ENCODE measurements around the gene SLC23A2.

The SLC23A2 gene

DNA sequence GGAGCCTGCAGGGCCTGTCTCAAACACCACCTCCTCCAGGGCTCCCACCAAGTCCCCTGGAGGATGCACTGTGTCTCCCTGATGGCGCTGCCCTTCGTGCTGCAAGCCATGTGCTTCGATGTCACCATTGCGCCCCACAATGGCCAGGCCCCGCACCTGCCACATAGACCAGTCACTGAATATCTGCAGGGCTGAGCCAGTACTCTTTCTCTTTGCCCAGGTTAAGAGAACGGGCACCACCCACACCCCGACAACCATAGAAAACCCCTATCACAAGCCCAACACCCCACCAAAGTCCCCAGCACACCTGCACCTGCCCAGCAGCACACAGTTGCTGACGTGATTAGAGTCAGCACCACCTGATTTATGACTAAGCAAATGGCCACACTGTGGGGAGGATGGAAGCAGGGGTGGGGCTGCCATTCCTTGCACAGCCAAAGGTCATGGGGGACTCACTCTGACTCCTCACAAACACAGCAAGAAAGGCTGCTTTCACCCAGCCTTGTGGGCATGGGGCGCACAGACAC is 104.3 kb downstream of the SLC23A2 start:
- H3K4me1 ChIP-seq (ENCODE audit: control insufficient read depth in 1 of 2, insufficient read depth in 2 of 2, low read length in 2 of 2) = peaks cover 0 to 11% of the 10 kb centered on the region in 2 donors
- H3K27ac ChIP-seq (ENCODE audit: low read length) = no peak overlapping the region
- H3K36me3 ChIP-seq (ENCODE audit: control insufficient read depth in 1 of 2, insufficient read depth in 2 of 2, low read length in 2 of 2) = peaks cover 13 to 16% of the 10 kb centered on the region in 2 donors
- no peaks in the 10 kb centered on the region for H3K27me3 ChIP-seq (ENCODE audit: low read depth, low read length)
- no peak overlapping the region for H3K4me3 ChIP-seq (ENCODE audit: low read depth in 1 of 2, low read length in 2 of 2)
- H3K9me3 ChIP-seq (ENCODE audit: control insufficient read depth in 1 of 2, low read length in 2 of 2) = no peaks in the 10 kb centered on the region

DNA sequence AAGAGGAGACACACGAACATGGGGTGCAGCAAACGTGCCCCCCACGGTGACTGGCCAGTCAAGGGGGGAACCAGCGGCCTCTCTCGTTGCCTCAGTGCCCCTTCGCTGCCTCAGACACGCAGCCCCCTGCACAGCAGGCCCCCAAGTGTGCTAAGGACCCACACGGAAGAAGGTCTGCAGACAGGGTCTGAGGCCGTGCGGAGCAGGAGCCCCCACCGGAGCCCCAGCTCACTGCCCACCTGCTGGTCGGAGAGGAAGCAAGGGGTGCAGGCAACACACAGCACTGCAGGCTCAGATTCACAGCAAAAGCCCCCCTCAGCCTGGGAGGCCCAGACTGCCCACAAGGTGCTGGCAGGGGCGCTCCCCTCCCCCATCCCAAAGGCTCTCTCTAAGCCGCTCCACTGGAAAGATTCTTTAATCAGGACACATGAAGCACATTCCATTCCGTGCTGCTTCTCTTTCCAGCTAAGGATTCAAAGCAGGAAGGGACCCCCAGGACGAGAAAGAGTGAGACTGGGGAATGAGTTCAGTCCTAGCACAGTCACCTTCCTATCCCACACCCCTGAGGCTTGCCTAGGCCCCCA is 105.1 kb downstream of the SLC23A2 start:
- no peak overlapping the region for H3K27ac ChIP-seq (ENCODE audit: low read length)
- no peaks in the 10 kb centered on the region for H3K27me3 ChIP-seq (ENCODE audit: low read depth, low read length)
- H3K36me3 ChIP-seq (ENCODE audit: control insufficient read depth in 1 of 2, insufficient read depth in 2 of 2, low read length in 2 of 2) = peaks cover 7% of the 10 kb centered on the region in 2 donors
- H3K9me3 ChIP-seq (ENCODE audit: control insufficient read depth in 1 of 2, low read length in 2 of 2) = no peaks in the 10 kb centered on the region
- no peak overlapping the region for H3K4me3 ChIP-seq (ENCODE audit: low read depth in 1 of 2, low read length in 2 of 2)
- H3K4me1 ChIP-seq (ENCODE audit: control insufficient read depth in 1 of 2, insufficient read depth in 2 of 2, low read length in 2 of 2) = peaks cover 0 to 11% of the 10 kb centered on the region in 2 donors

DNA sequence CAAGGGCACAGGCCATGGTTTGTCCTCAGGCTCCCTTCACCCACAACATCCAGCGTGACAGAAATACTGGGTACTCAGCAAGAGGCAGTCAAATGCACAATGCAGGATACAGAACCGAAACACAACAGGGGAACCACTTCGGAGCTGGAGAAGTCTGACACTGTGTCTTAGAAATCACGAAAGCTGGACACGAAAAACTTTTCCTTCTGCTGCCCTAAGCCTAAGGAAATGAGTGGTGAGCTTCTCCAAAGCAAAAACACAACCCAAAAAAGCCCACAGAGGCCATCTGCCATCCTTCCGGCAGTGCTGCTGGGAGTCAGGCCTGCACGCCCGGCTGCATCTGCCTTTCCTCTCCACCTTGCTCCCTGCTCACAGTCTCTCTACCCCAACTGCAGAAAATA is 106.3 kb downstream of the SLC23A2 start:
- Histone ChIP-seq H3K4me3 (ENCODE audit: low read depth in 1 of 2, low read length in 2 of 2) (no peak overlapping the region), H3K27me3 (ENCODE audit: low read depth, low read length) (no peaks in the 10 kb centered on the region), H3K36me3 (ENCODE audit: control insufficient read depth in 1 of 2, insufficient read depth in 2 of 2, low read length in 2 of 2) (peaks cover 6 to 7% of the 10 kb centered on the region in 2 donors), H3K4me1 (ENCODE audit: control insufficient read depth in 1 of 2, insufficient read depth in 2 of 2, low read length in 2 of 2) (peaks cover 0 to 11% of the 10 kb centered on the region in 2 donors), H3K27ac (ENCODE audit: low read length) (no peak overlapping the region), H3K9me3 (ENCODE audit: control insufficient read depth in 1 of 2, low read length in 2 of 2) (no peaks in the 10 kb centered on the region)

DNA sequence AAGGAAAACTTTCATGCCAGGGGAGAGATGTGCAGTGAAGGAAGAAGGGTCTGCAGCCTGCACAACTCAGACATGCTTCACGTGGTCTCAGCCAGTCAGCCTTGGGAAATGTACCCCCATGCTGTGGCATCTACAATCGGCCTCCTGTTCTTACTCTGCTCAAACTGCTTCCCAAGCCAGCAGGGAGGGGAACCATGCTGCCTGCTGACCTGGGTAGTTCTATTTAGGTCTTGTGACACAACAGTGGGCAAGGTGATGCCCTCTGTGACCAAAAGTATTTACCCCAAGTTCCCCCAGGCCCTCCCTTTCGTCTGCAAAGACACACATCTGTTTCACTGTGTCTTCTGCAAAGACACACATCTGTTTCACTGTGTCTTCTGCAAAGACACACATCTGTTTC is 106.9 kb downstream of the SLC23A2 start:
- Histone ChIP-seq H3K27me3 (ENCODE audit: low read depth, low read length) (no peaks in the 10 kb centered on the region), H3K36me3 (ENCODE audit: control insufficient read depth in 1 of 2, insufficient read depth in 2 of 2, low read length in 2 of 2) (peaks cover 5 to 7% of the 10 kb centered on the region in 2 donors), H3K27ac (ENCODE audit: low read length) (no peak overlapping the region), H3K4me3 (ENCODE audit: low read depth in 1 of 2, low read length in 2 of 2) (no peak overlapping the region), H3K9me3 (ENCODE audit: control insufficient read depth in 1 of 2, low read length in 2 of 2) (no peaks in the 10 kb centered on the region), H3K4me1 (ENCODE audit: control insufficient read depth in 1 of 2, insufficient read depth in 2 of 2, low read length in 2 of 2) (peaks cover 0 to 11% of the 10 kb centered on the region in 2 donors)

DNA sequence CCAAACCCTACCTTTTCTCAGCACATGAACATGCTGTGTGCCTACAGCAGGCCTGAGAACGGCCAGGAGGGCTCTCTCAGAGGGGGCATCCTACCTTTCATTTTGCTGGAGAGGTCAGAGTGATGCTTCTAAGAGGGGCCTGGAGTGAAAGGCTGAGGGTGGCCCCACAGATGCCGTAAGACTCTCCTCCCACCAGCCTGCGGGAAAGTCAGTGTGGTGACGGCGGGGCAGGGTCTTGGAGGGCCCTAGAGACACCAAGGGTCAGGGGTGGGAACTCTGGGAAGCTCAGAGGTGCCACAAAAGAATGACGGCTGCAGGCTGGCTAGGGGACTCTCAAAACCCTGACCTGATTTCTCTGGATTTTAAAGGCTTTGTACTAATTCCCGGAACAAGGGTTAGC is 107.6 kb downstream of the SLC23A2 start:
- Histone ChIP-seq H3K27me3 (ENCODE audit: low read depth, low read length) (no peaks in the 10 kb centered on the region), H3K4me1 (ENCODE audit: control insufficient read depth in 1 of 2, insufficient read depth in 2 of 2, low read length in 2 of 2) (peaks cover 0 to 10% of the 10 kb centered on the region in 2 donors), H3K27ac (ENCODE audit: low read length) (no peak overlapping the region), H3K36me3 (ENCODE audit: control insufficient read depth in 1 of 2, insufficient read depth in 2 of 2, low read length in 2 of 2) (peaks cover 0 to 10% of the 10 kb centered on the region in 2 donors), H3K9me3 (ENCODE audit: control insufficient read depth in 1 of 2, low read length in 2 of 2) (no peaks in the 10 kb centered on the region), H3K4me3 (ENCODE audit: low read depth in 1 of 2, low read length in 2 of 2) (no peak overlapping the region)

DNA sequence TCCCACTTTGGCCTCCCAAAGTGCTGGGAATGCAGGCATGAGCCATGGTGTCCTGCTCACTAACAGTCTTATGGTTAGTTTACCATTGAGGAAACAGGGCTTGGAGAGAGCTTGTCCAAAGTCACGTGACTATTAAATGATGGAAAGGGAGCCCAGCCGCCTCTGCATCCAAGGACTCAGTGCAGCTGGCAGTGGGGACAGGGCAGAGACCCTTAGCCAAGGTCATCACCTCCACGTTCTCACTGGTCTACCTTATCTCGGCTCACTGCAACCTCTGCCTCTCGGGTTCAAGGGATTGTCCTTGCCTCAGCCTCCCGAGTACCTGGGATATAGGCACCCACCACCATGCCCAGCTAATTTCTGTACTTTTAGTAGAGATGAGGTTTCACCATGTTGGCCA is 109.3 kb downstream of the SLC23A2 start:
- Histone ChIP-seq H3K9me3 (ENCODE audit: control insufficient read depth in 1 of 2, low read length in 2 of 2) (no peaks in the 10 kb centered on the region), H3K36me3 (ENCODE audit: control insufficient read depth in 1 of 2, insufficient read depth in 2 of 2, low read length in 2 of 2) (peaks cover 0 to 10% of the 10 kb centered on the region in 2 donors), H3K27ac (ENCODE audit: low read length) (no peak overlapping the region)

DNA sequence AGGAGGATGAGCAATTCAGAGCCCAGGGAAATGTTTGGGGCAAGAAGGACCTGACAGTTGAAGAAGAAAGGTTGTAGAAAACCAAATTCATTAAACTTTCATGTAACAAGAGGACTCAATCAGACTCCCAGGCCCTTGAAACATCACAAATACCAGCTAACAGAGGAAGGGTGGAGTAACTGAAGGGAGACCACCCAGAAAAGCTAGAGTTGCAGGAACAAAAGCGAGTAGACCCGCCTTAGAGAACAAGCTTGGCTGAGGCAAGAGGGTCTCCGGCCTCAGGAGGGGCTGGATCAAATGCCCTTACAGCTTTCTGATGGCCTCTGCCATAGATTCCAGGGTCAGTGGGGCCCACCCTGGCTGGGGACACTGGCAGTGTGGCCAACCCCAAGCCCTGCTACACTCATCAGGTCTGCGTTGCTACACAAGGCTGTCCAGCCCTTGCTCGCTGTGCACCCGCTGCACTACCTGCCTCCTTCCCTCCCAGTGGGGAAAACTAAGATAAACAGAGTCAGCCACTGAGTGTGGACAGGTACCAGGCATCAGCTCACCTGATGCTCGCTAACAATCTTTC is 110.0 kb downstream of the SLC23A2 start:
- Histone ChIP-seq H3K27ac (ENCODE audit: low read length) (no peak overlapping the region), H3K4me3 (ENCODE audit: low read depth in 1 of 2, low read length in 2 of 2) (no peak overlapping the region), H3K27me3 (ENCODE audit: low read depth, low read length) (no peaks in the 10 kb centered on the region), H3K9me3 (ENCODE audit: control insufficient read depth in 1 of 2, low read length in 2 of 2) (no peaks in the 10 kb centered on the region), H3K36me3 (ENCODE audit: control insufficient read depth in 1 of 2, insufficient read depth in 2 of 2, low read length in 2 of 2) (peaks cover 0 to 10% of the 10 kb centered on the region in 2 donors), H3K4me1 (ENCODE audit: control insufficient read depth in 1 of 2, insufficient read depth in 2 of 2, low read length in 2 of 2) (no peaks in the 10 kb centered on the region)

More for the DNA sequence above, 109.3 kb downstream of the SLC23A2 start:
- no peaks in the 10 kb centered on the region for H3K27me3 ChIP-seq (ENCODE audit: low read depth, low read length)
- no peak overlapping the region for H3K4me3 ChIP-seq (ENCODE audit: low read depth in 1 of 2, low read length in 2 of 2)
- no peaks in the 10 kb centered on the region for H3K4me1 ChIP-seq (ENCODE audit: control insufficient read depth in 1 of 2, insufficient read depth in 2 of 2, low read length in 2 of 2)

DNA sequence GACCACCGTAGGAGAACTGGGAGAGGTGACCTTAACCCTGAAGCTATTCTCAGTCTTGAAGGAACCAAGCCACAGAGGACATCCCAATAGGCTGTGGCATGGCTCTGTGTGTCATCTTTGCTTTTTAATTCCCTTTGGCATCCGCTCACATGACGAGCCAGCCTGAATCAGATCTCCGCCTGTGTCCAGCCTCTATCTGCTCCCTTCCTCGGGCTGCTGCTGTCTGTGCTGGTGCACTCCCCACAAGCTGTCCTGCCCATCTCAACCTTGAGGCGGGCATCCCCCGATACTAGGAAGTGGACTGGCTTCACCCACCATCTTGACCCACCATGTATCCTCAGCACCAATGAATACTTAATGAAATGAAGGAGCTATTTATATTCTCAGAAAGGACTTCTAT is 111.9 kb downstream of the SLC23A2 start:
- Histone ChIP-seq H3K36me3 (ENCODE audit: control insufficient read depth in 1 of 2, insufficient read depth in 2 of 2, low read length in 2 of 2) (peaks cover 0 to 10% of the 10 kb centered on the region in 2 donors), H3K9me3 (ENCODE audit: control insufficient read depth in 1 of 2, low read length in 2 of 2) (no peaks in the 10 kb centered on the region), H3K4me3 (ENCODE audit: low read depth in 1 of 2, low read length in 2 of 2) (no peak overlapping the region), H3K4me1 (ENCODE audit: control insufficient read depth in 1 of 2, insufficient read depth in 2 of 2, low read length in 2 of 2) (no peaks in the 10 kb centered on the region), H3K27me3 (ENCODE audit: low read depth, low read length) (no peaks in the 10 kb centered on the region), H3K27ac (ENCODE audit: low read length) (no peak overlapping the region)

DNA sequence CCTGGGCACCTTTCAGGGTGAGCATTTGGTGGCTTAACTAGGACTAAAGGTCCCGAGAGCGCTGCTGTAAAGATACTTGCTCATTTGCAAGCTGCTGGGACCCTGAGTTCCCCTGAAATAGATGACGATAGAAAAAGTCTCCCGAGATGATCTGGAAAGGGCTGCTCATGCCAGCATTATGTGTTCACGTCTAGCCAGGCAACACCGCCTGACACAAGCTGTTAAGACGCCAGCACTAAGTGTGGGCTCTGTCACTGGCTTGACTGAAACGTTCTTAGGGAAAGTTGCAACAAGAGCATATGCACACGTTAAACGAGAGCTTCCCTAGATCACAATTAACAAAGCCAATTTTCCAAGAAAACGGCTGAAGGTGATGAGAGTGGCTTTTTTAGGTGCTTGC is 113.7 kb downstream of the SLC23A2 start:
- H3K36me3 ChIP-seq (ENCODE audit: control insufficient read depth in 1 of 2, insufficient read depth in 2 of 2, low read length in 2 of 2) = peaks cover 6 to 14% of the 10 kb centered on the region in 2 donors
- no peaks in the 10 kb centered on the region for H3K9me3 ChIP-seq (ENCODE audit: control insufficient read depth in 1 of 2, low read length in 2 of 2)
- no peaks in the 10 kb centered on the region for H3K27me3 ChIP-seq (ENCODE audit: low read depth, low read length)
- H3K4me1 ChIP-seq (ENCODE audit: control insufficient read depth in 1 of 2, insufficient read depth in 2 of 2, low read length in 2 of 2) = no peaks in the 10 kb centered on the region
- H3K4me3 ChIP-seq (ENCODE audit: low read depth in 1 of 2, low read length in 2 of 2) = no peak overlapping the region
- no peak overlapping the region for H3K27ac ChIP-seq (ENCODE audit: low read length)

DNA sequence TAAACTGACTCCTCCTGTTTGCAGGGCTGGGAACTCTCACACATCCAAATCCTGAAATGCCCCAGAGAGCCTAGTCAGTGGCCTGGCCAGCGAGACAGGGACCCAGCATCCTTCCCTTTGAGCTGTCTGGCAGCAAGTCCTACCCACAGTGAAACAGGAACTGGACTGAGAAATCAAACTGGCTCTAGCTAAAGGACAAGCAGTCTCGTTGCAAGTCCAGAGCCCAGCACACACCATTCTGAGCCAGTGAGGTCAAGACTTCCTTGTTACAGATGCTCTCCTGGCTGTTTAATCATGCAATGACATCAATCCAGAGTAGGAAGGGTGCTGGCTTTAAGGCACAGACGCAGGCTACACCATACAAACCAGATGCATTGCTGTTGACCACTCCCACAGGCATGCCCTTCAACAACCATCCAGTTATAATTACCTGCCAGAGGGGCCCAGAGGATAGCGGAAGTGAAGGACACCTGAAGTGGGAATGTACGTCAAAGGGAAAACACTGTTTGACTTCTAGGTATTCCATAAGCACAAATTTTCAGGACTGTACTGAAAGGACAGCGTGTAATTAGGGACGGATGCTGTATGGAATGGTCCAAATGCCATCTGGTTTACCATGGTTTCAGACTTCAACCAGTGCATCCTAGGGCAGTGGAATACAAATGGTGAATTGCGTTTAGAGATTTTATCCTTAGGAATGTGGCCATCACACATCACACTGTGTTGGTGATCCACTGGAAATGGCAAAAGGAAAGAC is 114.4 kb downstream of the SLC23A2 start:
- H3K36me3 ChIP-seq (ENCODE audit: control insufficient read depth in 1 of 2, insufficient read depth in 2 of 2, low read length in 2 of 2) = peaks cover 6 to 14% of the 10 kb centered on the region in 2 donors
- no peaks in the 10 kb centered on the region for H3K27me3 ChIP-seq (ENCODE audit: low read depth, low read length)
- H3K27ac ChIP-seq (ENCODE audit: low read length) = no peak overlapping the region
- H3K4me3 ChIP-seq (ENCODE audit: low read depth in 1 of 2, low read length in 2 of 2) = no peak overlapping the region
- no peaks in the 10 kb centered on the region for H3K4me1 ChIP-seq (ENCODE audit: control insufficient read depth in 1 of 2, insufficient read depth in 2 of 2, low read length in 2 of 2)
- no peaks in the 10 kb centered on the region for H3K9me3 ChIP-seq (ENCODE audit: control insufficient read depth in 1 of 2, low read length in 2 of 2)

DNA sequence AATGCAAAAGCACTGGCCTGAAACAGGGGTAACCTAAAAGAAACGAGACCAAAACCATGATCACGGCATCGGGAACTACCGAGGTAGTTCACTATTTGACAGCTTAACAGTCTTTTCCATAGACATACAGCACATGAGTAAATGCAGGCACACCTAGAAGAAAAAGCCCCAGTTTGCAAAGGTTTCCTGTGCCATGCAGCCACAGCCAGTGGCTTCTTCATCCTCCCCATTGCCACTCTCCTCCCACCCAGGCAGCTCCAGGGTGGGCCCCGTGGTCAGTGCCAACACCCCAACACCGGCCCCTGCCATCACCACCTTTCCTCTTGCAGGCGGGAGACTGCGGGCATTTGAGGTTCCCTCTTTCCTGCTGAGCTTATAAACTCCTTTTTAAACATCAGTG is 115.4 kb downstream of the SLC23A2 start:
- Histone ChIP-seq H3K4me3 (ENCODE audit: low read depth in 1 of 2, low read length in 2 of 2) (no peak overlapping the region), H3K27me3 (ENCODE audit: low read depth, low read length) (no peaks in the 10 kb centered on the region), H3K36me3 (ENCODE audit: control insufficient read depth in 1 of 2, insufficient read depth in 2 of 2, low read length in 2 of 2) (peaks cover 12 to 21% of the 10 kb centered on the region in 2 donors), H3K4me1 (ENCODE audit: control insufficient read depth in 1 of 2, insufficient read depth in 2 of 2, low read length in 2 of 2) (no peaks in the 10 kb centered on the region), H3K27ac (ENCODE audit: low read length) (no peak overlapping the region), H3K9me3 (ENCODE audit: control insufficient read depth in 1 of 2, low read length in 2 of 2) (no peaks in the 10 kb centered on the region)

All from muscle layer of duodenum (tissue), 2 donors.